Fibroblast of pulmonary artery (primary cell): ENCODE measurements around the gene PIR.

ENCODE experiments used
- DNase-seq: peaks from one replicate; pipeline ENCODE4 v3.0.0-alpha.2; 2010; ENCODE audit warnings: low read depth
- H3K4me3 ChIP-seq: replicated peaks from 2 replicates; pipeline ENCODE4 v1.5.1; 2011; ENCODE audit warnings: low read depth, mild to moderate bottlenecking, control low read depth, low read length, moderate library complexity
- CTCF ChIP-seq: IDR thresholded peaks from 2 replicates; pipeline ENCODE4 v1.5.1; 2011; ENCODE audit warnings: mild to moderate bottlenecking, control low read depth, low read length, inconsistent platforms; ENCODE audit errors: missing control alignments

PIR gene

GRCh38 chrX:15451913-15452312 lies 41.2 kb downstream of the PIR start:
- peak; percentile 22 for DNase-seq
- no peak overlapping the region for H3K4me3 ChIP-seq
- no peak for TF ChIP-seq CTCF

- peak; percentile 11 for DNase-seq
- H3K4me3 ChIP-seq = no peak overlapping the region
- TF ChIP-seq CTCF = no peak
These were observed 45.0 kb downstream of the PIR start for GRCh38 chrX:15448010-15448639.

- no peak for TF ChIP-seq CTCF
- no peak overlapping the region for H3K4me3 ChIP-seq
- no peak for DNase-seq
These were observed 51.7 kb downstream of the PIR start for GRCh38 chrX:15441464-15441863.

GRCh38 chrX:15438332-15438731 lies 54.8 kb downstream of the PIR start:
- TF ChIP-seq CTCF = no peak
- DNase-seq = no peak
- no peak overlapping the region for H3K4me3 ChIP-seq

- peak; percentile 29 for DNase-seq
- no peak overlapping the region for H3K4me3 ChIP-seq
- no peak for TF ChIP-seq CTCF
These were observed 55.4 kb downstream of the PIR start for GRCh38 chrX:15437724-15438123.

- TF ChIP-seq CTCF = no peak
- H3K4me3 ChIP-seq = no peak overlapping the region
- peak; percentile 13 for DNase-seq
These were observed 57.1 kb downstream of the PIR start for GRCh38 chrX:15435836-15436619.
